ENCODE data around the gene MSX1. TPM values are rescaled to one million over a fixed set of nuclear protein-coding genes. Genes with fewer than 3 reads are reported as not detected.

Gene MSX1
- total and polyA plus RNA-seq, 2 of the 13 experiments (the other 11 are each of a cell fraction or from before 2014, with no cell fraction given): 12.1 to 14.9 TPM

DNA sequence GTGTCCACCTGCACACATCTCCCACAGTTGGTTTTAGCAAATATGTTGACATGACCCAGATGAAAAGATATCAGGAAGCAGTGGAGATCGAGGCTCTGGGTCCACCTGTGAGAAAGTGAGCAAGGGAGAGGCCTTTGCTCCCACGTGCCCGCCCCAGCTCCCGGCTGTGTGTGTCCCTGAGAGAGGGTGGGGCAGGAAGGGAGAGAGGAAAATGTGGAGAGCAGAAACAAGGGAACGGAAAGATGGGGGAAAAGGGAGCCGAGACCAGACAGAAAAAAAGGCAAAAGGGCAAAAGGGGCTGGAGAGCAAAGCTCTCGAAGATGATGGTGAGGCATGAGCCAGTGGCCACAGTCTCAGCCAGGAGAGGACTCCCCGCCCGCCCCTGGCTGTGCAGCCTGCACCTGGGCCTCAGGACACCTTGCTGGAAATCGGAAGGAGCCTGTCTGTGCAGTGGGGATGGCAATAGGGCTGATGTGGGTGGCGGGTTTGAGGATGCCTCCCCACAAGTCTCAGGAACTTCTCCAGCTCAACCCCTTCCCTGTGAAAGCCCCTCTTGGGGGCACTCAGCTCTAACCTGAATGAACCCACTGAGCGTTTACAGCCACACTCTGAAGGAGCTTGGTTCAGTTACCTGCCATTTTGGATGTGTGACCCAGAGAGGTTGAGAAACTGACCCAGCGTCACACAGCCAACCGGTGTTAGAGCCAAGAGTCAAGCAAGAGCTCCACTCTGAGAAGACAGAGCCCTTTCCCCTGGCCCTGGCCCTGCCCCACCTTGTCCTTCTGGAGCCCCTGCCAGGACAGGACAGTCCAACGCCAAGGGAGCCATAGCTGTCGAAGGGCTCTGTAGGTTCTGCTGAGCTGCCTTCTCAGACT, 20.3 kb upstream of the MSX1 start (continued):
- TF ChIP-seq SOX6 (IDR thresholded peaks at IDR 0.05) (no peak), SOX6 (CRISPR knock-in tag; IDR thresholded peaks at IDR 0.05) (peak; percentile 36; the same call in 1 of the 2 replicates), FOXP1 (IDR thresholded peaks at IDR 0.05) (no peak), FOXP1 (CRISPR knock-in tag; IDR thresholded peaks at IDR 0.05) (peak; percentile 22; the same call in 1 of the 2 replicates), TBP (CRISPR knock-in tag; IDR thresholded peaks at IDR 0.05) (no peak), ZNF766 (CRISPR knock-in tag; IDR thresholded peaks at IDR 0.05; ENCODE audit: borderline replicate concordance) (no peak), ZNF564 (CRISPR knock-in tag; IDR thresholded peaks at IDR 0.05) (no peak), ZNF276 (CRISPR knock-in tag; IDR thresholded peaks at IDR 0.05; ENCODE audit: low read depth) (no peak), ZNF343 (CRISPR knock-in tag; IDR thresholded peaks at IDR 0.05) (no peak), MYC (CRISPR knock-in tag; IDR thresholded peaks at IDR 0.05; ENCODE audit: borderline replicate concordance) (peak; percentile 66; the same call in 1 of the 2 replicates), SALL1 (CRISPR knock-in tag; IDR thresholded peaks at IDR 0.05) (peak; percentile 92), ZNF577 (CRISPR knock-in tag; IDR thresholded peaks at IDR 0.05; ENCODE audit: borderline replicate concordance, low read depth) (no peak), ZNF788 (CRISPR knock-in tag; IDR thresholded peaks at IDR 0.05; ENCODE audit: borderline replicate concordance) (0 out of 2 replicates have a peak, but pooled peaks have one; percentile 26), NFIC (IDR thresholded peaks at IDR 0.05; ENCODE audit: low read length) (no peak), ZNF230 (CRISPR knock-in tag; IDR thresholded peaks at IDR 0.05) (0 out of 2 replicates have a peak, but pooled peaks have one; percentile 43), GTF3A (CRISPR knock-in tag; conservative IDR thresholded peaks at IDR 0.05) (no peak), CBFB (CRISPR knock-in tag; IDR thresholded peaks at IDR 0.05) (no peak), TBX3 (IDR thresholded peaks at IDR 0.05; ENCODE audit: borderline replicate concordance) (no peak)
- TF ChIP-seq, protein P1, sequence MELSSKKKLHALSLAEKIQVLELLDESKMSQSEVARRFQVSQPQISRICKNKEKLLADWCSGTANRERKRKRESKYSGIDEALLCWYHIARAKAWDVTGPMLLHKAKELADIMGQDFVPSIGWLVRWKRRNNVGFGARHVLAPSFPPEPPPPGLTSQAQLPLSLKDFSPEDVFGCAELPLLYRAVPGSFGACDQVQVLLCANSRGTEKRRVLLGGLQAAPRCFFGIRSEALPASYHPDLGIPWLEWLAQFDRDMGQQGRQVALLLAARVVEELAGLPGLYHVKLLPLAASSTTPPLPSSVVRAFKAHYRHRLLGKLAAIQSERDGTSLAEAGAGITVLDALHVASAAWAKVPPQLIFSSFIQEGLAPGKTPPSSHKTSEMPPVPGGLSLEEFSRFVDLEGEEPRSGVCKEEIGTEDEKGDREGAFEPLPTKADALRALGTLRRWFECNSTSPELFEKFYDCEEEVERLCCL (CRISPR knock-in tag; IDR thresholded peaks at IDR 0.05; ENCODE audit: borderline replicate concordance): no peak
- TF ChIP-seq, protein P2, sequence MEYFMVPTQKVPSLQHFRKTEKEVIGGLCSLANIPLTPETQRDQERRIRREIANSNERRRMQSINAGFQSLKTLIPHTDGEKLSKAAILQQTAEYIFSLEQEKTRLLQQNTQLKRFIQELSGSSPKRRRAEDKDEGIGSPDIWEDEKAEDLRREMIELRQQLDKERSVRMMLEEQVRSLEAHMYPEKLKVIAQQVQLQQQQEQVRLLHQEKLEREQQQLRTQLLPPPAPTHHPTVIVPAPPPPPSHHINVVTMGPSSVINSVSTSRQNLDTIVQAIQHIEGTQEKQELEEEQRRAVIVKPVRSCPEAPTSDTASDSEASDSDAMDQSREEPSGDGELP (IDR thresholded peaks at IDR 0.05; ENCODE audit: borderline replicate concordance, low read depth): peak; percentile 41; the same call in 1 of the 2 replicates
- TF ChIP-seq, protein P3, sequence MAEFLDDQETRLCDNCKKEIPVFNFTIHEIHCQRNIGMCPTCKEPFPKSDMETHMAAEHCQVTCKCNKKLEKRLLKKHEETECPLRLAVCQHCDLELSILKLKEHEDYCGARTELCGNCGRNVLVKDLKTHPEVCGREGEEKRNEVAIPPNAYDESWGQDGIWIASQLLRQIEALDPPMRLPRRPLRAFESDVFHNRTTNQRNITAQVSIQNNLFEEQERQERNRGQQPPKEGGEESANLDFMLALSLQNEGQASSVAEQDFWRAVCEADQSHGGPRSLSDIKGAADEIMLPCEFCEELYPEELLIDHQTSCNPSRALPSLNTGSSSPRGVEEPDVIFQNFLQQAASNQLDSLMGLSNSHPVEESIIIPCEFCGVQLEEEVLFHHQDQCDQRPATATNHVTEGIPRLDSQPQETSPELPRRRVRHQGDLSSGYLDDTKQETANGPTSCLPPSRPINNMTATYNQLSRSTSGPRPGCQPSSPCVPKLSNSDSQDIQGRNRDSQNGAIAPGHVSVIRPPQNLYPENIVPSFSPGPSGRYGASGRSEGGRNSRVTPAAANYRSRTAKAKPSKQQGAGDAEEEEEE (CRISPR knock-in tag; IDR thresholded peaks at IDR 0.05; ENCODE audit: borderline replicate concordance): no peak
- TF ChIP-seq, protein P4, sequence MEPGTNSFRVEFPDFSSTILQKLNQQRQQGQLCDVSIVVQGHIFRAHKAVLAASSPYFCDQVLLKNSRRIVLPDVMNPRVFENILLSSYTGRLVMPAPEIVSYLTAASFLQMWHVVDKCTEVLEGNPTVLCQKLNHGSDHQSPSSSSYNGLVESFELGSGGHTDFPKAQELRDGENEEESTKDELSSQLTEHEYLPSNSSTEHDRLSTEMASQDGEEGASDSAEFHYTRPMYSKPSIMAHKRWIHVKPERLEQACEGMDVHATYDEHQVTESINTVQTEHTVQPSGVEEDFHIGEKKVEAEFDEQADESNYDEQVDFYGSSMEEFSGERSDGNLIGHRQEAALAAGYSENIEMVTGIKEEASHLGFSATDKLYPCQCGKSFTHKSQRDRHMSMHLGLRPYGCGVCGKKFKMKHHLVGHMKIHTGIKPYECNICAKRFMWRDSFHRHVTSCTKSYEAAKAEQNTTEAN (CRISPR knock-in tag; conservative IDR thresholded peaks at IDR 0.05): no peak; the same call in 1 of the 2 replicates
